HL-60 (cell line): ENCODE measurements around the gene HSPA6.
"Not testable (repeated sequence)": the region's sequence is repeated elsewhere in the genome, so short reads cannot be mapped to it uniquely, and the experiment has no call there.

Source experiments
- DNase-seq, 2 experiments: peaks; one replicate each; pipeline ENCODE4 v3.0.0-alpha.2; 2010 to 2020; ENCODE audit warnings: low read depth in 1 of 2, low spot score in 1 of 2
- H3K27ac ChIP-seq: fragments of 250-450 bp; sonication (Bioruptor Pico); replicated peaks from 2 replicates; pipeline ENCODE4 v1.5.1; 2020; ENCODE audit warnings: mild to moderate bottlenecking, moderate library complexity
- H3K27me3 ChIP-seq: fragments of 250-450 bp; sonication (Bioruptor Pico); 2 replicates; pipeline ENCODE4 v1.5.1; 2021; ENCODE audit warnings: mild to moderate bottlenecking, moderate library complexity; ENCODE audit not compliant: insufficient read depth, poor library complexity, severe bottlenecking
- H3K4me3 ChIP-seq: replicated peaks from 2 replicates; pipeline ENCODE4 v1.5.1; 2011; ENCODE audit warnings: mild to moderate bottlenecking, control low read depth, low read length; ENCODE audit not compliant: insufficient read depth
- CTCF ChIP-seq: IDR thresholded peaks from one replicate; pipeline ENCODE4 v1.5.1; 2011; ENCODE audit warnings: low read length, control low read depth, inconsistent platforms; ENCODE audit not compliant: insufficient read depth
- GABPA ChIP-seq: IDR thresholded peaks from 2 replicates; pipeline ENCODE4 v1.6.1; 2012; ENCODE audit warnings: low read depth
- POLR2AphosphoS5 ChIP-seq: IDR thresholded peaks from 2 replicates; pipeline ENCODE4 v1.6.1; 2012; ENCODE audit warnings: low read depth
- REST ChIP-seq: IDR thresholded peaks from 2 replicates; pipeline ENCODE4 v1.6.1; 2012; ENCODE audit warnings: low read depth; ENCODE audit not compliant: insufficient replicate concordance
- SPI1 ChIP-seq: IDR thresholded peaks from 2 replicates; pipeline ENCODE4 v1.6.1; 2012; ENCODE audit warnings: low read depth, mild to moderate bottlenecking, borderline replicate concordance

The HSPA6 gene

GRCh38 chr1:161511756-161512060 is 12.6 kb upstream of the HSPA6 start:
- H3K27ac ChIP-seq = no peak overlapping the region
- TF ChIP-seq REST = no peak
- no peak for TF ChIP-seq GABPA
- TF ChIP-seq POLR2AphosphoS5 = no peak
- no peak for TF ChIP-seq SPI1
- TF ChIP-seq CTCF = no peak
- H3K4me3 ChIP-seq = no peak overlapping the region
- no peaks in the 10 kb centered on the region for H3K27me3 ChIP-seq
- DNase-seq = no peak

GRCh38 chr1:161512636-161513447 is 11.5 kb upstream of the HSPA6 start:
- not testable (repeated sequence) for H3K27me3 ChIP-seq, DNase-seq, H3K4me3 ChIP-seq, H3K27ac ChIP-seq

- H3K27ac ChIP-seq, DNase-seq, H3K27me3 ChIP-seq, H3K4me3 ChIP-seq: not testable (repeated sequence)
These were observed 10.9 kb upstream of the HSPA6 start for GRCh38 chr1:161513448-161513780.

GRCh38 chr1:161513953-161514352 is 10.4 kb upstream of the HSPA6 start:
- H3K27ac ChIP-seq, DNase-seq, H3K27me3 ChIP-seq, H3K4me3 ChIP-seq: not testable (repeated sequence)

- H3K27ac ChIP-seq = not testable (repeated sequence)
These were observed 1.1 kb upstream of the HSPA6 start for GRCh38 chr1:161523041-161523816.

GRCh38 chr1:161524742-161525291 is 477 bp downstream of the HSPA6 start:
- H3K27ac ChIP-seq, DNase-seq, H3K27me3 ChIP-seq: not testable (repeated sequence)
- H3K4me3 ChIP-seq = peak overlapping the region; percentile 25

More at GRCh38 chr1:161523041-161523816, 1.1 kb upstream of the HSPA6 start:
- H3K4me3 ChIP-seq, H3K27me3 ChIP-seq, DNase-seq: not testable (repeated sequence)

- not testable (repeated sequence) for DNase-seq, H3K27ac ChIP-seq, H3K27me3 ChIP-seq
- H3K4me3 ChIP-seq = peak overlapping the region; percentile 25; the same call in 1 of the 2 replicates
These were observed 981 bp downstream of the HSPA6 start for GRCh38 chr1:161525321-161525720.

- not testable (repeated sequence) for DNase-seq, H3K27ac ChIP-seq, H3K27me3 ChIP-seq, H3K4me3 ChIP-seq
These were observed 1.6 kb downstream of the HSPA6 start for GRCh38 chr1:161525918-161526317.

- H3K27ac ChIP-seq, H3K4me3 ChIP-seq, H3K27me3 ChIP-seq: not testable (repeated sequence)
- DNase-seq = peak; percentile 28 to 78
These were observed 4.2 kb downstream of the HSPA6 start for GRCh38 chr1:161528550-161528949.

GRCh38 chr1:161529463-161530104 is 5.2 kb downstream of the HSPA6 start:
- H3K27ac ChIP-seq = peak overlapping the region; percentile 86
- peak overlapping the region; percentile 62 for H3K4me3 ChIP-seq
- H3K27me3 ChIP-seq, DNase-seq: not testable (repeated sequence)

- peak overlapping the region; percentile 86 for H3K27ac ChIP-seq
- DNase-seq = peak; percentile 43 to 64
- peak overlapping the region; percentile 62 for H3K4me3 ChIP-seq
- not testable (repeated sequence) for H3K27me3 ChIP-seq
These were observed 5.8 kb downstream of the HSPA6 start for GRCh38 chr1:161530158-161530557.
